Measurements from ENCODE around the gene LHCGR.

Gene LHCGR

DNA sequence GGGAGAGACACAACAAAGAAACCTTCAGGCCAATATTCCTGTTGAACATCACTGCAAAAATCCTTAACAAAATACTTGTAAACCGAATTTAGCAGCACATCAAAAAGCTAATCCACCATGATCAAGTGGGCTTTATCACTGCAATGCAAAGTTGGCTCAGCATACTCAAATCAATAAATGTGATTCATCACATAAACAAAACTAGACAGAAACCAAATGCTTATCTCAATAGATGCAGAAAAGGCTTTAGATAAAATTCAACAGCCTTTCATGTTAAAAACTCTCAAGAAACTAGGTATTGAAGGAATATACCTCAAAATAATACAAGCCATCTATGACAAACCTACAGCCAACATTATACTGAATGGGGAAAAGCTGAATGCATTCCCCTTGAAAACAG is 117.3 kb downstream of the LHCGR start:
- TF ChIP-seq, protein P1, sequence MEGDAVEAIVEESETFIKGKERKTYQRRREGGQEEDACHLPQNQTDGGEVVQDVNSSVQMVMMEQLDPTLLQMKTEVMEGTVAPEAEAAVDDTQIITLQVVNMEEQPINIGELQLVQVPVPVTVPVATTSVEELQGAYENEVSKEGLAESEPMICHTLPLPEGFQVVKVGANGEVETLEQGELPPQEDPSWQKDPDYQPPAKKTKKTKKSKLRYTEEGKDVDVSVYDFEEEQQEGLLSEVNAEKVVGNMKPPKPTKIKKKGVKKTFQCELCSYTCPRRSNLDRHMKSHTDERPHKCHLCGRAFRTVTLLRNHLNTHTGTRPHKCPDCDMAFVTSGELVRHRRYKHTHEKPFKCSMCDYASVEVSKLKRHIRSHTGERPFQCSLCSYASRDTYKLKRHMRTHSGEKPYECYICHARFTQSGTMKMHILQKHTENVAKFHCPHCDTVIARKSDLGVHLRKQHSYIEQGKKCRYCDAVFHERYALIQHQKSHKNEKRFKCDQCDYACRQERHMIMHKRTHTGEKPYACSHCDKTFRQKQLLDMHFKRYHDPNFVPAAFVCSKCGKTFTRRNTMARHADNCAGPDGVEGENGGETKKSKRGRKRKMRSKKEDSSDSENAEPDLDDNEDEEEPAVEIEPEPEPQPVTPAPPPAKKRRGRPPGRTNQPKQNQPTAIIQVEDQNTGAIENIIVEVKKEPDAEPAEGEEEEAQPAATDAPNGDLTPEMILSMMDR (IDR thresholded peaks at IDR 0.05): no peak

Measured in LNCAP (cell line).